ENCODE measurements around the gene WIF1. TPM values are rescaled to one million over a fixed set of nuclear protein-coding genes. Genes with fewer than 3 reads are reported as not detected.

WIF1 gene
- total and polyA plus RNA-seq, 10 of the 15 experiments (the other 5 are each of a cell fraction or from before 2014, with no cell fraction given) = 0.04 to 0.05 (median 0.05) TPM; not detected in 7

- in situ Hi-C loops (cut with MboI) = no loop called here
- peaks cover 0 to 2% of the 10 kb centered on the region in 2 experiments; a peak in 1 of 4 replicates for H3K27me3 ChIP-seq (replicated peaks in 1 of 2; ENCODE audit: control insufficient read depth in 2 of 2, insufficient read depth in 2 of 2, low read length in 1 of 2)
- FAIRE-seq = no peak
- H3K36me3 ChIP-seq (ENCODE audit: control insufficient read depth in 2 of 2, insufficient read depth in 2 of 2, low read length in 1 of 2) = no peaks in the 10 kb centered on the region
- CTCF ChIA-PET = interaction anchor here (0.6 kb wide), 1 partner anchor 532 kb away, joined by 3 read pairs; no protein-coding TSS in a partner anchor
- H4K20me1 ChIP-seq (ENCODE audit: control insufficient read depth, insufficient read depth) = no peaks in the 10 kb centered on the region
- SMC1A ChIA-PET (ENCODE audit: uncharacterized antibody, unreplicated experiment) = interaction anchor here (1.0 to 1.3 kb wide), 3 partner anchors 9 to 125 kb away, joined by 3 to 4 read pairs (median 4); no protein-coding TSS in a partner anchor
- no peak overlapping the region for H3K9ac ChIP-seq (ENCODE audit: control insufficient read depth, insufficient read depth, low read length)
- H3K9me3 ChIP-seq (replicated peaks; ENCODE audit: control insufficient read depth, insufficient read depth, low read length) = no peaks in the 10 kb centered on the region
- no peaks in the 10 kb centered on the region for H3K4me1 ChIP-seq (ENCODE audit: control insufficient read depth, insufficient read depth, low read length)
- no peak for ATAC-seq
- intact Hi-C loops (cut with micrococcal nuclease; ENCODE audit: unreplicated experiment) = no loop called here
- WGBS (ENCODE audit: insufficient coverage, insufficient replicate concordance, low lambda C conversion rate, missing lambda C conversion rate) = 44% methylated on average over 6 of the region's 6 CpGs
- no peaks in the 10 kb centered on the region for H3K79me2 ChIP-seq (ENCODE audit: control insufficient read depth, insufficient read depth, low read length)
- no TSS peak for BruUV-seq (replicated peaks)
- H3K27ac ChIP-seq (ENCODE audit: control insufficient read depth, insufficient read depth) = no peak overlapping the region
- DNase-seq (ENCODE audit: low read depth, low spot score) = no peak
- no peak overlapping the region for H3K4me3 ChIP-seq
- POLR2A ChIA-PET = no interaction called here
- H3K4me2 ChIP-seq (ENCODE audit: control insufficient read depth, insufficient read depth) = no peak overlapping the region
- no peak overlapping the region for H2AFZ ChIP-seq (ENCODE audit: control insufficient read depth, low read depth, low read length)
- RAD21 ChIA-PET (ENCODE audit: unreplicated experiment) = no interaction called here
- TF ChIP-seq YBX1 (IDR thresholded peaks at IDR 0.05) = no peak
- no peak for TF ChIP-seq ATF3 (IDR thresholded peaks at IDR 0.05; ENCODE audit: borderline replicate concordance, extremely low read depth, low read depth, low read length)
- TF ChIP-seq, protein P1, sequence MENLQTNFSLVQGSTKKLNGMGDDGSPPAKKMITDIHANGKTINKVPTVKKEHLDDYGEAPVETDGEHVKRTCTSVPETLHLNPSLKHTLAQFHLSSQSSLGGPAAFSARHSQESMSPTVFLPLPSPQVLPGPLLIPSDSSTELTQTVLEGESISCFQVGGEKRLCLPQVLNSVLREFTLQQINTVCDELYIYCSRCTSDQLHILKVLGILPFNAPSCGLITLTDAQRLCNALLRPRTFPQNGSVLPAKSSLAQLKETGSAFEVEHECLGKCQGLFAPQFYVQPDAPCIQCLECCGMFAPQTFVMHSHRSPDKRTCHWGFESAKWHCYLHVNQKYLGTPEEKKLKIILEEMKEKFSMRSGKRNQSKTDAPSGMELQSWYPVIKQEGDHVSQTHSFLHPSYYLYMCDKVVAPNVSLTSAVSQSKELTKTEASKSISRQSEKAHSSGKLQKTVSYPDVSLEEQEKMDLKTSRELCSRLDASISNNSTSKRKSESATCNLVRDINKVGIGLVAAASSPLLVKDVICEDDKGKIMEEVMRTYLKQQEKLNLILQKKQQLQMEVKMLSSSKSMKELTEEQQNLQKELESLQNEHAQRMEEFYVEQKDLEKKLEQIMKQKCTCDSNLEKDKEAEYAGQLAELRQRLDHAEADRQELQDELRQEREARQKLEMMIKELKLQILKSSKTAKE (IDR thresholded peaks at IDR 0.05; ENCODE audit: low read depth, poor library complexity, severe bottlenecking) = no peak
- TF ChIP-seq ZNF622 (IDR thresholded peaks at IDR 0.05) = no peak
- TF ChIP-seq MXI1 (IDR thresholded peaks at IDR 0.05; ENCODE audit: low read depth, low read length) = no peak
- no peak for TF ChIP-seq STAT1 (conservative IDR thresholded peaks at IDR 0.05)
- no peak for TF ChIP-seq EP300 (IDR thresholded peaks at IDR 0.05; ENCODE audit: borderline replicate concordance in 1 of 2, control insufficient read depth in 1 of 2, low read depth in 2 of 2, low read length in 2 of 2)
- no peak for TF ChIP-seq JUND (IDR thresholded peaks at IDR 0.05; ENCODE audit: low read depth, low read length)
- no peak for TF ChIP-seq ZNF274 (IDR thresholded peaks at IDR 0.05; ENCODE audit: insufficient read depth, insufficient read length)
- no peak for TF ChIP-seq MEF2A (IDR thresholded peaks at IDR 0.05; ENCODE audit: insufficient read depth, low read depth, low read length)
- no peak for TF ChIP-seq KLF5 (IDR thresholded peaks at IDR 0.05; ENCODE audit: partially characterized antibody)
- no peak for TF ChIP-seq RFX5 (IDR thresholded peaks at IDR 0.05; ENCODE audit: low read depth, low read length)
- no peak for TF ChIP-seq CBFB (IDR thresholded peaks at IDR 0.05; ENCODE audit: low read depth)
- TF ChIP-seq, protein P2, sequence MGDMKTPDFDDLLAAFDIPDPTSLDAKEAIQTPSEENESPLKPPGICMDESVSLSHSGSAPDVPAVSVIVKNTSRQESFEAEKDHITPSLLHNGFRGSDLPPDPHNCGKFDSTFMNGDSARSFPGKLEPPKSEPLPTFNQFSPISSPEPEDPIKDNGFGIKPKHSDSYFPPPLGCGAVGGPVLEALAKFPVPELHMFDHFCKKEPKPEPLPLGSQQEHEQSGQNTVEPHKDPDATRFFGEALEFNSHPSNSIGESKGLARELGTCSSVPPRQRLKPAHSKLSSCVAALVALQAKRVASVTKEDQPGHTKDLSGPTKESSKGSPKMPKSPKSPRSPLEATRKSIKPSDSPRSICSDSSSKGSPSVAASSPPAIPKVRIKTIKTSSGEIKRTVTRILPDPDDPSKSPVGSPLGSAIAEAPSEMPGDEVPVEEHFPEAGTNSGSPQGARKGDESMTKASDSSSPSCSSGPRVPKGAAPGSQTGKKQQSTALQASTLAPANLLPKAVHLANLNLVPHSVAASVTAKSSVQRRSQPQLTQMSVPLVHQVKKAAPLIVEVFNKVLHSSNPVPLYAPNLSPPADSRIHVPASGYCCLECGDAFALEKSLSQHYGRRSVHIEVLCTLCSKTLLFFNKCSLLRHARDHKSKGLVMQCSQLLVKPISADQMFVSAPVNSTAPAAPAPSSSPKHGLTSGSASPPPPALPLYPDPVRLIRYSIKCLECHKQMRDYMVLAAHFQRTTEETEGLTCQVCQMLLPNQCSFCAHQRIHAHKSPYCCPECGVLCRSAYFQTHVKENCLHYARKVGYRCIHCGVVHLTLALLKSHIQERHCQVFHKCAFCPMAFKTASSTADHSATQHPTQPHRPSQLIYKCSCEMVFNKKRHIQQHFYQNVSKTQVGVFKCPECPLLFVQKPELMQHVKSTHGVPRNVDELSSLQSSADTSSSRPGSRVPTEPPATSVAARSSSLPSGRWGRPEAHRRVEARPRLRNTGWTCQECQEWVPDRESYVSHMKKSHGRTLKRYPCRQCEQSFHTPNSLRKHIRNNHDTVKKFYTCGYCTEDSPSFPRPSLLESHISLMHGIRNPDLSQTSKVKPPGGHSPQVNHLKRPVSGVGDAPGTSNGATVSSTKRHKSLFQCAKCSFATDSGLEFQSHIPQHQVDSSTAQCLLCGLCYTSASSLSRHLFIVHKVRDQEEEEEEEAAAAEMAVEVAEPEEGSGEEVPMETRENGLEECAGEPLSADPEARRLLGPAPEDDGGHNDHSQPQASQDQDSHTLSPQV (IDR thresholded peaks at IDR 0.05) = no peak
- no peak for TF ChIP-seq ZBTB4 (CRISPR knock-in tag; IDR thresholded peaks at IDR 0.05)
Measured at GRCh38 chr12:65015850-65016249, 105.3 kb downstream of the WIF1 start.
